ENCODE results near the gene ATP2C2. TPM values are rescaled to one million over a fixed set of nuclear protein-coding genes. Genes with fewer than 3 reads are reported as not detected.

ATP2C2 gene
- total and polyA plus RNA-seq, 5 donors = not detected

DNA sequence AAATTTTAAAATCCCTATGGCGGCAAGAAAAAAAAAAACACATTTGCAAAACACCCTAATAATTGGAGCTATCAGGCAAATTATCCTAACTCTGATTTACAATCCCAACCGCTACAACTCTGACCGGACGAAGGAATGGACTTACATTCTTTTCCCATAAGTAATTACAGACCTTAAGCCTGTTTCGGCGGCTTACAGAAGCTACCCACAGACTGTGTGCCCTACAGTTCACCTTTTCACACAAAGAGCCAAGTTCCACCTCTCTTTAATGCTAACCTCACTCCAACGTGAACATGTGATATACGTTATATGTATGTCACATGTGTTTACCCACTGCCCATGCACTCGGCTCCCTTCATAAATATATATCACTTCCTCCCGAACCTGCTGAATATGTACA, 144.8 kb downstream of the ATP2C2 start:
- H3K27me3 ChIP-seq (ENCODE audit: control insufficient read depth, insufficient read depth) = no peaks in the 10 kb centered on the region
- intact Hi-C loops (cut with DNase I) = loop anchor here in 3 of 4 donors (5.0 to 10.0 kb wide), 3 partner anchors 109 to 214 kb away; no protein-coding TSS in a partner anchor
- H3K4me3 ChIP-seq (ENCODE audit: low read length) = no peak overlapping the region
- H3K4me1 ChIP-seq (ENCODE audit: control insufficient read depth, insufficient read depth, low read length) = no peaks in the 10 kb centered on the region
- DNase-seq (no peak), ATAC-seq (no peak)
- H3K27ac ChIP-seq (ENCODE audit: low read length) = no peak overlapping the region
- WGBS = 91% methylated on average over 10 of the region's 10 CpGs
- no peaks in the 10 kb centered on the region for H3K9me3 ChIP-seq (ENCODE audit: control insufficient read depth, low read length)

DNA sequence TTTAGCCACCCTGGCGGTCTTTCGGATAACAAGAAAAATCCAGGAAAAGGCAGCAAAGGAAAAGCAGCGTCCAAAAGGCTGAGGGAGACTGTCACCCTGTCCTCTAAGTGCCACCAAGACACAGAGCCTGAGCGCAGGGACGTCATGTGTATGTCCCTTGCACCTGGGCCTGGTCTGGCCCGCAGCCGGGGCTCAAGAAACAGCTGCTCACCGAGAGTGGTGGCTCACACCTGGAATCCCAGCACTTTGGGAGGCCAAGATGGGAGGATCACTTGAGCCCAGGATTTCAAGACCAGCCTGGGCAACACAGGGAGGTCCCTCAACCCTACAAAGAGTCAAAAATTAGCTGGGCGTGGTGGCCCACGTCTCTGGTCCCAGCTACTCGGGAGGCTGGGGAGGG, 145.3 kb downstream of the ATP2C2 start:
- no peak for ATAC-seq
- WGBS = 81% methylated on average over 11 of the region's 11 CpGs
- Histone ChIP-seq H3K27me3 (ENCODE audit: control insufficient read depth, insufficient read depth) (no peaks in the 10 kb centered on the region), H3K4me3 (ENCODE audit: low read length) (no peak overlapping the region), H3K4me1 (ENCODE audit: control insufficient read depth, insufficient read depth, low read length) (no peaks in the 10 kb centered on the region), H3K9me3 (ENCODE audit: control insufficient read depth, low read length) (no peaks in the 10 kb centered on the region), H3K27ac (ENCODE audit: low read length) (no peak overlapping the region)
- intact Hi-C loops (cut with DNase I) = loop anchor here in 3 of 4 donors (5.0 to 10.0 kb wide), 3 partner anchors 109 to 214 kb away; no protein-coding TSS in a partner anchor
- no peak for DNase-seq

Other genes starting within 250 kb of the ATP2C2 start
- gene HSDL1, start 223.4 kb upstream of the ATP2C2 start, total RNA-seq = 10 to 100 TPM; 19.8 to 34.8 (median 26.5) TPM
- 15.0 TPM for gene HSDL1, start 223.4 kb upstream of the ATP2C2 start, polyA plus RNA-seq
- under 1 TPM in 2 of 4 donors, not detected in 2; 0.14 to 0.28 TPM for gene DNAAF1, start 223.2 kb upstream of the ATP2C2 start, total RNA-seq
- gene DNAAF1, start 223.2 kb upstream of the ATP2C2 start, polyA plus RNA-seq = 0.68 TPM
- 10 to 100 TPM; 26.0 to 31.1 (median 28.4) TPM for gene TAF1C, start 181.5 kb upstream of the ATP2C2 start, total RNA-seq
- gene TAF1C, start 181.5 kb upstream of the ATP2C2 start, polyA plus RNA-seq = 36.2 TPM
- gene ADAD2, start 177.4 kb upstream of the ATP2C2 start, total RNA-seq = under 1 TPM in 3 of 4 donors, not detected in 1; 0.38 to 0.62 (median 0.60) TPM
- gene ADAD2, start 177.4 kb upstream of the ATP2C2 start, polyA plus RNA-seq = 2.9 TPM
- not detected for gene KCNG4, start 128.5 kb upstream of the ATP2C2 start, total RNA-seq
- not detected for gene KCNG4, start 128.5 kb upstream of the ATP2C2 start, polyA plus RNA-seq
- 1 to 10 TPM in 2 of 4 donors, under 1 TPM in 2; 0.34 to 1.6 (median 0.91) TPM for gene WFDC1, start 73.7 kb upstream of the ATP2C2 start, total RNA-seq
- gene WFDC1, start 73.7 kb upstream of the ATP2C2 start, polyA plus RNA-seq = 1.6 TPM
- gene MEAK7, start 136.1 kb downstream of the ATP2C2 start, total RNA-seq = 1 to 10 TPM; 5.3 to 7.6 (median 6.0) TPM
- gene MEAK7, start 136.1 kb downstream of the ATP2C2 start, polyA plus RNA-seq = 2.9 TPM
- gene COTL1, start 249.5 kb downstream of the ATP2C2 start, total RNA-seq = 10 to 100 TPM; 12.7 to 26.9 (median 23.5) TPM
- 11.6 TPM for gene COTL1, start 249.5 kb downstream of the ATP2C2 start, polyA plus RNA-seq

All from right cardiac atrium (tissue), 5 donors.